SKM-1 (cell line): ENCODE measurements around the gene TUBAL3.

Experiments used
- DNase-seq: peaks from one replicate; lab custom pipeline; 2025; ENCODE audit not compliant: unreplicated experiment; lab: John Stamatoyannopoulos, UW

Gene TUBAL3

GRCh38 chr10:5404208-5405041 lies at the start of gene TUBAL3:
Gene TUBAL3 (minus strand): TSS chr10:5404828. CDS start chr10:5404792, 36 bp downstream.
- no peak for DNase-seq

- no peak for DNase-seq
Observed at GRCh38 chr10:5453749-5454489, 49.3 kb upstream of the TUBAL3 start.

GRCh38 chr10:5450605-5451384 lies 46.2 kb upstream of the TUBAL3 start:
- no peak for DNase-seq

GRCh38 chr10:5449823-5450222 lies 45.2 kb upstream of the TUBAL3 start:
- DNase-seq = no peak

- DNase-seq = no peak
Observed at GRCh38 chr10:5449227-5449626, 44.6 kb upstream of the TUBAL3 start.

DNA sequence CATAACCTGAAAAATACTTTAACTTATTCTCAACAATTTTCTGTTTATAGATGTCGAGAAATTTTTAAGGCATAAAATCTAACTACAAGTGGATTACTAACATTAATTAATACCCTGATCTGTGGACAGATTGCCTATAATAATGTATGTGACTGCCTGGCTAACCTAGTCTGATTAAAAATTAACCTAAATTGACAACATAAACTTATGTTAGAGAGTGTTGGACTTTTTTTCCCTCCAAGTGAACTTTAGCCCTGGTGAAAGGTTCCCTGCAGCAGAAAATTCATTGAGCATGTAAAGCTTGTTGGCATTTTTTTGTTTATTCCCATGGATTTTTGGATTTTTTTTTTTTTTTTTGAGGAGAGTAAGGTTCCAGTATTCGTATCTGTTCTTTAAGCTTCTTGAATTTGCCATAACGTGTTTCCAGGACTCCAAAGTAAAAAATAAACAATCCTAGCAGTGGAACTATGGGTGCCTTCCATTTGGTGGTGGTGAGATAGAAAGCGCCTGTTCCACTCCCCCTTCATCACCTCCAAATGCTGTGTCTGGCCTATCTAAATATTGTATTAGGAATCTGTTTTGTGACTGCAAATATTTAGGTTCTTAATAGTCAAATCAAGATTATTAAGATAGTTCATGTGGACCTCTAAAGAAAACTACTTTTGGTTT lies 43.8 kb upstream of the TUBAL3 start:
- no peak for DNase-seq

DNA sequence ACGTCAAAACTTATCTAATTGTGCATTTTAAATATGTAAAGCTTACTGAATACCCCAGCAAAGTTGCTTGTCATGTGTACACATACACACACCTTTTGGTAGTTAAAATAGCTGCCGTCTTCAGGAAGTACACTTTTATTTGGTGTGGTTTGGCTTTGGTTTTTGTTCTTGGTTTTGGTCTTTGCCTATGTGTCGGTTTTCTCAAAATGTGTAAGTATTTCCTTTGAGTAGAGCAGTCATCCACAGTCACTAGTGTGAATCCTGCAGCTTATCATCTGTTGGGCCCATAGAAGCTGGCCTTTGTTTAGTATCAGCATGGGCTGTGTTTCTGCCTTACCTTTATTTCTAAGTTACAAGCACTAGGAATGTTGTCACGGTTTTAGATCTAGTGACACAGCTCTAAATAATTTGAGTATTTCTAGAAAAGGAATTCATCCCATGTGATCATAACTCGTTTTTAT lies 43.0 kb upstream of the TUBAL3 start:
- no peak for DNase-seq

- DNase-seq = no peak
Observed at GRCh38 chr10:5447056-5447455, 42.4 kb upstream of the TUBAL3 start.

GRCh38 chr10:5446390-5446926 lies 41.8 kb upstream of the TUBAL3 start:
- DNase-seq = no peak

GRCh38 chr10:5445006-5445405 lies 40.4 kb upstream of the TUBAL3 start:
- no peak for DNase-seq

DNA sequence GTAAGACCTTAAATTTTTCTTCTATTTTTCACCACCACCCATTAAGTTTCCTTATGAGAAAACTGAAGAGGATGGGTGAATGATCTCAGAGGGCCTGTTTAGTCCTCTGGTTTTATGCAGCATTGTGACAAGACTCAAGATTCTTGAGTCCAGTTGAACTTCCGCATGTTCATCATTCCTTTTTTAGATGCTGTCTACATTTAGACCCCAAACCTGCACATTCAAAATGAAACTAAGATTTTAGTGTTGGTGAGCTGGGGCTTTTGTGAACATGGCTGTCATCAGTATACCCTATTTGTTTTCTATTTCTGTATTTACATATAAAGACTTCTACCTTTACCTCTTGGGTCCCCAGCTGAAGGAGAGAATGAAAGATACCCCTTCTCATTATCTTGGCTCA lies 38.8 kb upstream of the TUBAL3 start:
- DNase-seq = no peak

DNA sequence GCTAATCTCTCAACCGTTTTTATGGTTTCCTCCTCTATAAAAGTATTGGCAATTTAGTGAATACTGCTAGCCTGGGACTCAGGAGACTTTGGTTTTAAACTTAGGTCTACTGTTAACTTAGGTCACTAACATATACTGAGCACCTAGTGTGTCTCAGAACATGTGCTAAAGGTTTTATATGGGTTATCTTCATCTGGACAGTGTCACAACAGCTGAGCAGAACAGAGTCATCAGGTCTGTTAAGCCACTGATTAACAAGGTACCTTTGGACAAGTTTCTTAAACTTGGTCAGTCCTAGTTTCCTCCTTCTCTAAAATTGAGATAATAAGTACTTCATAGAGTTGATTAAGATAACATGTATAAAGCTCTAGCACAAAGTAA lies 38.4 kb upstream of the TUBAL3 start:
- no peak for DNase-seq

DNA sequence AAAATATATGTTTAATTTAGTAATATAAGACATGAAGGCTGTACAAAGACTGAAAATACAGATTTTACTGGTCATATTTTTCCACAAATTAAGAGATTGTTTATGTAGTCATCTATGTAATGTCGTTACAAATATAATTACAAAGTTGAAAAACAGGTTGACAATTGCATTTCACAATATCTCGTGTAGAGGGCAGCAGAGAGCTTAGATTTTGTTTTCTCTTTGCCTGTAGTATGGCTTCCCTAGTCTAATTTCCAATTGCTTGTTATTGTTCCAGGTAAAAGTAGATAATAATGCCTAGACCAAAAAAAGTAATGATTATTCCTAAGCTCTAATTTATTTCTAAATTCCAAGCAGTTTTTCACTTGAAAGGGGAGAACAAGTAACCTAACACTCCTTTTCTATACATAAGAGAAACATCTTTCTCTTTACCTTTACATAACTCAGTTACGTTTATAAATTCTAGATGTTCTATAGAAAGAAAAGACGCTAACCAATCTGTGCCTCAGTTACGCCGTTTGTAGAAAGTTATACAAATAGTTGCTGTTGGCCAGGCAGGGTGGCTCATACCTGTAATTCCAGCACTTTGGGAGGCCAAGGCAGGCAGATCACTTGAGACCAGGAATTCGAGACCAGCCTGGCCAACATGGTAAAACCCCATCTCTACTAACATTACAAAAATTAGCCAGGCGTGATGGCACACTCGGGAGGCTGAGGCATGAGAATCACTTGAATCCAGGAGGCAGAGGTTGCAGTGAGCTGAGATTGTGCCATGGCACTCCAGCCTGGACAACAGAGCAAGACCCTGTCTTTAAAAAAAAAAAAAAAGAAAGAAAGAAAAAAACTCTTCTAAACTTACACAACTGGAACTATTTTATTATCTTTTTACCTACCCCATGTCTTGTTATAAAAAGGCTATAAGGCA lies 37.7 kb upstream of the TUBAL3 start:
- DNase-seq = peak; percentile 1

GRCh38 chr10:5441106-5441505 lies 36.5 kb upstream of the TUBAL3 start:
- DNase-seq = no peak

DNA sequence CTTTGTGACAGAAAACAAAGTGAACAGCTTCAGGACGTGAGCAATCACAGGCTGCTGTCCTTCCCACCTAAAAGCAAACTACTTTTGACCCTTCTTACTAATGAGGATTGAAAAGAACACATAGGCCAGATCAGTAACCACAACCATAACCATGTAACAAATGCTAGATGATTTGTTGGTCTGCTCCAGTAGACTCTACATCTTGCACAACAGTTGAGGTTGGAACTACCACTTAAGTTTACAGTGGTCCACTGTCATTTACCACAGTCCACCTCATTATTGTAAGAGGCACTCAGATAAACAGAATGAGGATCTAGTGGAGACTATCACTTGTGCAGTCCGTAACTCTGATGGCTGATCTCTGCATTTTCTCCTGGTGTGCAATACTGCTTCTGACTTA lies 35.6 kb upstream of the TUBAL3 start:
- no peak for DNase-seq

- DNase-seq = no peak
Observed at GRCh38 chr10:5435328-5435727, 30.7 kb upstream of the TUBAL3 start.

DNA sequence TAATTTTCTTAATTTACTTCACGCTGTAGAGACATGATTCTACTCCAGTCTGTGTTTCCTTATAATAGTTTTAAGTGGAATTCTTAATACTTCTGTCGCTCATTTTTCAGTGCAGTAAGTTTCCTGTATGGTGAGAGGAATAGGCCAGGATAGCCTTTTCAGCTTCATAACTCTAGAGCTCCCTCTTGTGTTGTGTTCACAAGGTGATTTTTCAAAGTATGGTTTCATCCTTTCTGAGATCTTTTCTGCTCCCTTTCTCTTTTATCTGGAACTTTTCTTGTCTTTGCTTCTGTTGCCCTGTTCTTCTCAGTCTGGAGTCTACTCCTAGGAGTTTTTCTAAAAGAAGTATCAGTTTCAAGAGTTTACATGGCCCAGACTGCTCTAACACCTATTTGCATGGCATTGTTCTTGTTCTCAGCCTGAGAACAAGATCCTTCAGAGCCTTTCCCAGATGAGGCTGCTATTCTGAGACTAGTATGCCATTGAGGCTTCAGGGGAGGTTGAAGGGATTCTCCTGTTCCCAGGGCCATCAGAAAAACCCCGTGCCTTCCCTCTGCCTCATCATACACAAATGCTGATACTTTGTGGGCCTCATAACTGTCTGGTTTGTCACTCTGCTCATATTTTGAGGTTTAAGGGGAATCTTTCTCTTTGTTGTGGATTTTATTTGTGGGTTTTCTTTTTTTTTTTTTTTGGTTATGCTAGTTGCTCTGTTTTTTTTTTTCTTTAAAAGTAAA lies 29.6 kb upstream of the TUBAL3 start:
- DNase-seq = peak; percentile 8

DNA sequence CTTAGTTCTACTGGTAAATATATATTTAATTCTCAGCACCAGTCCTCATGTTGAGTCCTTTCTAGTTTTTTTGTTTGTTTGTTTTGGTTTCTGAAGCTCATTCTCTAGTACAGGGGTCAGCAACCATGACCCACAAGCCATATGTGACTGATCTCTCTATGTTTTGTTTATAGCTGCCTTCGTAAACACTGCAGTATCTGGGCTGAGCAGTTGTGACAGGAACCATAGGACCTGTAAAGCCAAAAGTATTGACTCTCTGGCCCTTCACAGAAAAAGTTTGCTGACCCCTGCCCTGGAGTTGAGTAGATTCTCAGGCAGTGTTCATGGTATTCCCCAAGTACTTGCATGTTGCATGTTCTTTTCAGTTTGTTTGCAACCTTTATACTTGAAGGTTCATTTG lies 28.6 kb upstream of the TUBAL3 start:
- DNase-seq = no peak

DNA sequence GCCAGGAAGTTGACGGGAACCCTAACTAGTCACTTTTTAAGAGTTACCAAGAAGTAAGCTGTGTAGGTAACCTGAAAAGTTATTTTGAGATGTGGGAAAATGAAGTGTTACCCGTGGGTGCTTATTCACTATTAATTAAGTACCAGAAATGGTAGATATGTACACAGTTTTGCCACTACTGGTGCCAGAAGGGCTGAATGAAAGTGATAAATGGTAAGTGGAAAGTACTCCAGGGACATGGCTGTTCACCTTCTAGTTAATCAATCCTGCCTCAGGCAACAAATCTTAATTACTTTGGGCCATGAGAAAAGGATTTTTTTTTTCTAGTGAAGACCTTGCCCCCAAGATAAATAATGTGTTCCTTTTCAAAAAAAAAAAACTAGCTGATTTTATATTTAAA lies 23.5 kb upstream of the TUBAL3 start:
- DNase-seq = no peak
